AG04449 (cell line): ENCODE data around the gene UTP11.
A peak's percentile ranks its signal among the peaks of the same experiment; 100 is the strongest.

Source experiments
- CTCF ChIA-PET: fragments of 350-600 bp; formaldehyde crosslinking; extraction: SDS; loops from one replicate; lab custom pipeline; 2021; ENCODE audit warnings: antibody characterized with exemption; lab: Yijun Ruan, JAX
- POLR2A ChIA-PET: fragments of 400-600, 350-600 bp; formaldehyde crosslinking; extraction: SDS; loops from one replicate; lab custom pipeline; 2020; ENCODE audit warnings: antibody characterized with exemption, inconsistent platforms; lab: Yijun Ruan, JAX
- DNase-seq: peaks from one replicate; pipeline ENCODE4 v3.0.0-alpha.2; 2010; ENCODE audit warnings: low read depth, low spot score
- H3K4me3 ChIP-seq: 2 replicates; pipeline ENCODE4 v1.5.1; 2011; ENCODE audit warnings: low read depth, mild to moderate bottlenecking, control low read depth, low read length
- TF ChIP-seq, protein P1 (sequence below): IDR thresholded peaks from one replicate; pipeline ENCODE4 v1.5.1; 2011; ENCODE audit warnings: mild to moderate bottlenecking, moderate library complexity, low read length, control low read depth, inconsistent platforms; ENCODE audit not compliant: insufficient read depth; ENCODE audit errors: missing control alignments

The UTP11 gene

DNA sequence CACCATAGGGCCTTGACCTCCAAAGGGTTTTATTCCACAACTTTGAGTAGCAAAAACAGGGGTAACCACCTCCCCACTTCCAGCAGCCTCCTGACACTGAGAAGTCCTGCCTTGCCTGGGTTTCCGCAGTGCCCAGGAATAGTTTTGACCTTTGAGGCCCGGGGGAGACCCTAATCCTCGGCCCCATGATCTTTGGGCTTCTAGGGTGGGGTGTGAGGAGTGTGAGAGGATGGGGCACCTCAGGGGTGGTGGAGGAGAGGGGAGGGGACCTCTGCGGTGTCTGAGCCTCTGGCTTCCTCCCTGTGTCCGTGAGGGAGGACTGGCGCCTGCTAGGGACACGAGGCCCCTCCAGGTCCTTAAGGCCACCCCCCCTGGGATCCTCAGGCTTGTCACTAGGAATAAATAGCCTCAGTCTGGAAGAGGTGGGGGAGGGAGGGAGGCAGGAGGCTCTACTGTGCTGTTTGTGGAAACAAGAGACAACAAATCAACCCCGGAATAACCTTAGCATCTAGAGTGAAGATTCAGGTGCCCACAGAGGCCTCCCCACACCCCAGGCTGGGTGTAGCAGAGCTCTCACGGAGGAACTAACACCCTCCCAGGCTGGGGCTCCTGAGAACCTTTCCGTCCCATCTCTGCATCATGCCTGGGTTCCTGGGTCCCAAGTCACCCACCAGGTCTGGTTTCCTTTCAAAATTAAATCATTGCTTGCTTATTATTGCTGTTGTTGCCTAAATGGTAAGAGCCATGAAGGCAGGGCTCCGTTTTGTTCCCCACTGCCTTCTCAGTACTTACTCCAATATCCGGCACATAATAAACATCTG is 6.3 kb upstream of the UTP11 start:
- DNase-seq: no peak
- ChIA-PET POLR2A (no interaction called here), CTCF (interaction anchor here (4.2 kb wide), 1 partner anchor 16 kb away, joined by 23 read pairs; the partner anchor contains the start of gene SF3A3)
- peak overlapping the region; percentile 93 for H3K4me3 ChIP-seq
- TF ChIP-seq, protein P1, sequence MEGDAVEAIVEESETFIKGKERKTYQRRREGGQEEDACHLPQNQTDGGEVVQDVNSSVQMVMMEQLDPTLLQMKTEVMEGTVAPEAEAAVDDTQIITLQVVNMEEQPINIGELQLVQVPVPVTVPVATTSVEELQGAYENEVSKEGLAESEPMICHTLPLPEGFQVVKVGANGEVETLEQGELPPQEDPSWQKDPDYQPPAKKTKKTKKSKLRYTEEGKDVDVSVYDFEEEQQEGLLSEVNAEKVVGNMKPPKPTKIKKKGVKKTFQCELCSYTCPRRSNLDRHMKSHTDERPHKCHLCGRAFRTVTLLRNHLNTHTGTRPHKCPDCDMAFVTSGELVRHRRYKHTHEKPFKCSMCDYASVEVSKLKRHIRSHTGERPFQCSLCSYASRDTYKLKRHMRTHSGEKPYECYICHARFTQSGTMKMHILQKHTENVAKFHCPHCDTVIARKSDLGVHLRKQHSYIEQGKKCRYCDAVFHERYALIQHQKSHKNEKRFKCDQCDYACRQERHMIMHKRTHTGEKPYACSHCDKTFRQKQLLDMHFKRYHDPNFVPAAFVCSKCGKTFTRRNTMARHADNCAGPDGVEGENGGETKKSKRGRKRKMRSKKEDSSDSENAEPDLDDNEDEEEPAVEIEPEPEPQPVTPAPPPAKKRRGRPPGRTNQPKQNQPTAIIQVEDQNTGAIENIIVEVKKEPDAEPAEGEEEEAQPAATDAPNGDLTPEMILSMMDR: no peak

DNA sequence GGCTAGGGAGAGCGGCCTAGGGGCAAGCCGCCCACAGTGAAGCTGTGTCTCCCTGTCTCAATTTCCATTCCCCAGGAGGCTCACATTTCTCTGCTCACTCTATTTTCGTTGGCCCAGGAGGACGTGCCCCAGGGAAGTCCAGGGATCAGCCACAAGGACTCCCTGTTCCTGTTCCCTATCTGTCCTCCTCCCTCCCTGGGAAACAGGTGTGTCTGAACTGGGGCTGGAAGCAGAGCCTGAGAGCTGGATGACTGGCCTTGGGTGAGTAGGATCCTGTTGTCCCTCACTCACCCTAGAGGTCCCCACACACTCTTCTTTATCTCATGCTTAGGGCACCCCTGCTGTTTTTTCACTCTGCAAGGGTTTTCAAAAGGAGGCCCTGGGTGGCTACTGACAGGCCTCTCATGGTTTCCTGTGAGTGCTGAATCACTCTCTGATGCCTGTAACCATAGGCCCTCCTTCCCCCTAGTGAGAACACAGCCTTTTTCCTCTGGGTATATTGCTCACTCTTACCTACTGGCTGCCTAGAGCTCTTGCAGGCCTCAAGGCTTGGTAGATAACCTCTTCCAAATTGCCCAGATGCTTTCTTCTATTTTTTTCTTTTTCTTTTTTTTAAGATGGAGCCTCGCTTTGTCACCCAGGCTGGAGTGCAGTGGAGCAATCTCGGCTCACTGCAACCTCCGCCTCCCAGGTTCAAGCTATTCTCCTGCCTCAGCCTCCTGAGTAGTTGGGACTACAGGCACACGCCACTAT is 3.3 kb upstream of the UTP11 start:
- CTCF ChIA-PET: interaction anchor here (1.3 to 6.9 kb wide), 6 partner anchors 8 to 19 kb away, joined by 3 to 50 read pairs (median 14); partner anchors contain the start of gene SF3A3
- POLR2A ChIA-PET: interaction anchor here (0.7 kb wide), 1 partner anchor 10 kb away, joined by 3 read pairs; no protein-coding TSS in a partner anchor
- TF ChIP-seq, protein P1: no peak
- H3K4me3 ChIP-seq: no peak overlapping the region
- DNase-seq: no peak

- ChIA-PET CTCF (interaction anchor here (0.6 to 6.9 kb wide), 5 partner anchors 9 to 488 kb away, joined by 3 to 50 read pairs (median 23); partner anchors contain the start of gene SF3A3), POLR2A (interaction anchor here (0.7 to 0.8 kb wide), 2 partner anchors 10 to 319 kb away, joined by 3 read pairs; a partner anchor contains a TSS)
These were observed 2.7 kb upstream of the UTP11 start for GRCh38 chr1:38009841-38010180.

DNA sequence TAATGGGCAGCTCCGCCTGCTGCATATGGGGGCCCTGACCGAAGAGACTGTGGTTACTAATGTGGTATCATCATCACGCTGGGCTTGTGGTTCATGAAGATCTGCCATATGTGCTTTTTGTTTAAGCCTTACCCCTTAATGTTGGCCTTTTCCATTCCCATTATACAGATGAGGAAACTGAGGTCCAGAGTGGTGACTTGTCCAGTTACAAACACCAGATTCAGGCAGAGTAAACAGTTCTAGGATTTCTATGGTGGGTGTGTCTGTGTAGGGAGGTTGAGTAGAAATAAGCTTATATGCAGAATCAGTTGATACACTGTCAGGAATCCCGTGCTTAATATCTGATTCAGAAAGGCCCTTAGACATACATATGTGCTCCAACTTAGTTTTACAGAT is 691 bp downstream of the UTP11 start:
- peak overlapping the region; percentile 82 for H3K4me3 ChIP-seq
- TF ChIP-seq, protein P1: no peak
- DNase-seq: no peak
- CTCF ChIA-PET: interaction anchor here (0.7 to 20.1 kb wide), 5 partner anchors 10 to 823 kb away, joined by 3 to 398 read pairs (median 13); partner anchors contain the start of gene SF3A3
- POLR2A ChIA-PET: interaction anchor here (0.8 to 3.9 kb wide), 6 partner anchors 10 to 821 kb away, joined by 4 to 26 read pairs (median 6); partner anchors contain the start of gene SF3A3

More at GRCh38 chr1:38009841-38010180, 2.7 kb upstream of the UTP11 start:
- H3K4me3 ChIP-seq: no peak overlapping the region
- TF ChIP-seq, protein P1: no peak
- no peak for DNase-seq

GRCh38 chr1:38014171-38014570 is 1.6 kb downstream of the UTP11 start:
- POLR2A ChIA-PET: interaction anchor here (3.9 kb wide), 1 partner anchor 13 kb away, joined by 26 read pairs; no protein-coding TSS in a partner anchor
- peak overlapping the region; percentile 82 for H3K4me3 ChIP-seq
- DNase-seq: no peak
- CTCF ChIA-PET: interaction anchor here (1.3 to 20.1 kb wide), 5 partner anchors 9 to 822 kb away, joined by 5 to 398 read pairs (median 13); partner anchors contain the start of gene SF3A3
- TF ChIP-seq, protein P1: no peak
